Skeletal muscle cell (primary cell): ENCODE results near the gene CDC42EP5.
"Not testable (repeated sequence)": the region's sequence is repeated elsewhere in the genome, so short reads cannot be mapped to it uniquely, and the experiment has no call there.

Experiments used
- DNase-seq: peaks from one replicate; pipeline ENCODE4 v3.0.0-alpha.2; 2010; ENCODE audit warnings: low read depth
- H3K4me3 ChIP-seq: 2 replicates; pipeline ENCODE4 v1.5.1; 2011; ENCODE audit warnings: low read depth, mild to moderate bottlenecking, control low read depth, low read length, moderate library complexity

Gene CDC42EP5, protein sequence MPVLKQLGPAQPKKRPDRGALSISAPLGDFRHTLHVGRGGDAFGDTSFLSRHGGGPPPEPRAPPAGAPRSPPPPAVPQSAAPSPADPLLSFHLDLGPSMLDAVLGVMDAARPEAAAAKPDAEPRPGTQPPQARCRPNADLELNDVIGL

DNA sequence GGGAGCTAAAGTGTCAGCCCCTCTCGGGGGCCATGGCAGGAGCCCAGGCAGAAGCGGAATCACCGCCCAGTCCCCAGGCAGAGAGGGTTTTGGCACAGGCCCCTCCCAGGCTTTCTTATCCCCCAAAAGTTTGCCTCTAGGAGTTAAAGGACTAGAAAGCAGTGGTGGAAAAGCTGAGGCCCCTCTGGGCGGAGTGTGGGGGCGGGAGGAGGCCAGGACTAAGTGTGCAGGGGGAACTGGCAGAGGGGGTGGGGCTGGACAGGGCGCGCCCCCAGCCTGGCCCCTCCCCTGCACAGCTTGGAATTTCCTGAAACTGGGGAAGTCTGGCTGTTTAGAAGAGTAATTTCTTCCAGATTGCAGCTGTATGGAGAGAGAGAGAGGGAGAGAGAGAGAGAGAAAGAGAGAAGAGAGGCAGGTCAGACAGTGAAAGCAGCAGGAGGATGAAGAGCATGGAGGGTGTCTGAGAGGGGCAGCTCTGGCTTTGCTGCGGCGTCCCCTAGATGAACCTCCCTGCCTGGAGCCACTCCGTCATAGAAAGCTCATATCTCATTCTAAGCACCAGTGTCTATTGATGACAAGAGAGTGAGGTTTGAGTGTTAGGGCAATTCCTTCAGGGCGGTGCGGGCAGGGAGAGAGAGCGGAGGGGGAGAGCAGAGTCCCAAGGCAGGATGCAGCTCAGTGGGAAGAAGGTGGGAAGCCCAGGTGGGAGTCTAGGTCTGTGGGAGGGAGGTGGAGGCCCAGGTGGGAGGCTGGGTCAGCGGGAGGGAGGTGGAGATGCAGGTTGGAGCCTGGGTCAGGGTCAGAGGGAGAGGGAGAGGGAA, at the start of gene CDC42EP5:
Gene CDC42EP5, minus strand, starts transcription at position 226 of the 821 bp plus-strand sequence. CDS start 7,749 bp downstream, outside the sequence.
- DNase-seq, result peak; percentile 55
- H3K4me3 ChIP-seq, result peak within 1 kb of the TSS; percentile 66

DNA sequence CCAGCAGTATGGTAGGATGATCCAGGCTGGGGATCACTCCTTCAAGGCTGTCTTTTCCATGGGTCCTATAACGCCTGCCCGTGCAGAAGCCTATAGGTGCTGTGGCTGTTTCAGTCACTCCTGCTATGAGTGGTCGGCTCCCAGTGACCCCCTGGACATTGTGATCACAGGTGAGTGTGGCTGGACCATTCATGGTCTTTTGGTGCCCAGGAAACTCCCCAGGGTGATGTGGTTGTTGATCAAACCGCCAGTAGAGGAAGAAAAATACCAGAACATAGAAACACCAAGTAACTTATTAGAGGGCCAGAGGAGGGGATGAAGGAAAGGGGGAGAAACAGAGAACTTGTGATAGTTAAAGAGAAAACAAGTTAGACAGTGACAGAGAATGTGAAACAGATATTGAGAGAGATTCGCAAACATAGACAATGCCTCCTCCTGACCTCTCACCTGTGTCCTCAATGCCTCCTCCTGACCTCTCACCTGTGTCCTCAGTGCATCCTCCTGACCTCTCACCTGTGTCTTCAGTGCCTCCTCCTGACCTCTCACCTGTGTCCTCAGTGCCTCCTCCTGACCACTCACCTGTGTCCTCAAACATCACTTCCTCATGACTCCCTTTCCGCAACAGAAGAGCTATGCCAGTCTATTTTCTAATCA, 48.9 kb upstream of the CDC42EP5 start:
- H3K4me3 ChIP-seq, result no peak overlapping the region
- DNase-seq, result no peak

DNA sequence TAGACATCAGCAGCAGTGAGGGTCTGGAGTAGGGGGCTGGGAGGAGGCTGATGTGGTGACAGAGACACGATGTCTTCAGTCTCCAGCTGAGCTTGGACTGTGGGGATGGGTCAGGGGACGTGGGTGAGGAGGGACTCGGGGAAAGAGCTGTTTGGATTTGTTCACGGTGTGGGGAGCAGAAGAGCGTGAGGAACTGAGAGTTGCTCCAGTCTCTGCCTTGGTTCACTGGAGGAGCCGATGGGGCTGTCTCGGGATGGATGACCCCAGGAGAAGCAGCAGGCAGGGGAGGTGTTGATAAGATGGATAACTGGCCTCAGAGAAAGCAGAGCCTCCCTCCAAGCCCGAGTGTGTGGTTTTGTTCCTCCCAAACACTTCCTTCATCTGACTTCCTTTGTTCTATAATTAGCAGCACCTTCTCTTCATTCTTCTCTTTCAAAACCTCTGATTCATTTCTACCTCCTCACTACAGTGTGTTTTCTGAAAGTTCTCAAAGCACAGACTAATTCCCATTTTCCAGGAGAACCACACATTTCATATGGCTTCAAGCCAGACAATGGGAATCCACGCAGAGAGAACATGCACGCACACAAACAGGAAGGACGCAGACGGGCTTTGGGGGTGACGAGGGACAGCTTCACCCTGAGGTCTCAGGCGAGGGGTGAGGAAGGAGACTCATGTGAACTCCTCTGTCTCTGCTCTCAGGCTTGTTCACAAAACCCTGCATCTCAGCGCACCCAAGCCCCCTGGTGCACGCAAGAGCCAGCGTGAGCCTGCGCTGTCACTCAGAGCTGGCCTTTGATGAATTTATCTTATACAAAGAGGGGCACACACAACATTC, 48.1 kb upstream of the CDC42EP5 start:
- no peak overlapping the region for H3K4me3 ChIP-seq
- no peak for DNase-seq

DNA sequence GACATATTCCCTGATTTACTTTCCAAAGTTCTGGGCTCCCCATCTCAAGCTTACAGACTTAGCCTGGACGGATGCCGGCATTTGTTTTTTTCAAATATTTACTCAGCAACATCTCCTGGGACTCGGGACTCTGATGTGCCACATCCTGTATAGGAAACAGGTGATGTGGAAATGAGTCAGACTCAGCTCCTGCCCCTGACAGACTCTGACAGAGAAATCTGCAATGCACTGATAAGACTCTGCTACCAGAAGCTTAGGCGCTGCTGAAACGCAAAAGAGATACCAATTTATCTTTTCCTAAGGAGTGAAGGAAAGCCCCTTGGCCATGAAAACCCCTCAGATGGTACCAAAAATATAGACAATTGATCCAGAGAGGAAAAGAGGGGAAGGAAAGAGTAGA, 45.7 kb upstream of the CDC42EP5 start:
- DNase-seq, result no peak

DNA sequence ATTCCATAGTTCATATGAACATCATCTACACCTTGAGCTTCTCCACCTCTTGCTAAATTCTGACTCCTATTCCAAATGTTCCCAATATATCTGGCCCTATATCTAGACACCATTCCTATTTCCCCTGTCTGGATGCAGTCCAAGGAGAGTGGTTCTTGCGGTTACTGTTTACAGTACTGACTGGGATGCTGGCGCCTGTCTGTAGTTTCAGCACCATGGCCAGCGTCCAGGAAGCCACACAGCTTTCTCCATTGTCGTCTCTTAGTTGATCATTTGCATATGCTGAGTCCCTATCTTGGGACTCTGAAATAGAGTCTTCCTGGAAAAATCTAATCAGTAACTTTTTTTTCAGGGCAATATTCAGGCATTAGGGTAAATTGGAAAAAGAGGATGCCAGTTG, 44.4 kb upstream of the CDC42EP5 start:
- H3K4me3 ChIP-seq, result no peak overlapping the region
- no peak for DNase-seq

More for the DNA sequence above, 45.7 kb upstream of the CDC42EP5 start:
- H3K4me3 ChIP-seq, result no peak overlapping the region

DNA sequence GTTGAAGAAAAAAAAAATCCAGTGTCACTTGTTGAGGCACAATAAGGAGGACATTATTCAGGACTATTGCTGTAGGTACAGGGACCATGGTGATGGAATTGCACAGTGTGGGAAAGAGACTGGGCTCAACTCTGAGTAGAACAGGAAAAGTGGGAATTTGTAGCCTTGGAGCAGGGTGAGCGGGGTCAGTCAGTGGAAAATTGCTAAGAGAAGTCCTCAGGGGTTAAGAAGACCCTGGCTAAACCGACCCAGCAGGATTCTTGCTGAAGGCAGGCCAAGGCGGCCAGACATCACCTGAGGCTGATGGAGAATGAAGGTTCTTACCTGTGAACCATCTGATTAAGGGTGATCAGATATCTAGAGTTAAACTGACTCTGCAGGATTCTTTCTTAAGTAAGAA, 42.1 kb upstream of the CDC42EP5 start:
- H3K4me3 ChIP-seq, result no peak overlapping the region
- DNase-seq, result no peak

DNA sequence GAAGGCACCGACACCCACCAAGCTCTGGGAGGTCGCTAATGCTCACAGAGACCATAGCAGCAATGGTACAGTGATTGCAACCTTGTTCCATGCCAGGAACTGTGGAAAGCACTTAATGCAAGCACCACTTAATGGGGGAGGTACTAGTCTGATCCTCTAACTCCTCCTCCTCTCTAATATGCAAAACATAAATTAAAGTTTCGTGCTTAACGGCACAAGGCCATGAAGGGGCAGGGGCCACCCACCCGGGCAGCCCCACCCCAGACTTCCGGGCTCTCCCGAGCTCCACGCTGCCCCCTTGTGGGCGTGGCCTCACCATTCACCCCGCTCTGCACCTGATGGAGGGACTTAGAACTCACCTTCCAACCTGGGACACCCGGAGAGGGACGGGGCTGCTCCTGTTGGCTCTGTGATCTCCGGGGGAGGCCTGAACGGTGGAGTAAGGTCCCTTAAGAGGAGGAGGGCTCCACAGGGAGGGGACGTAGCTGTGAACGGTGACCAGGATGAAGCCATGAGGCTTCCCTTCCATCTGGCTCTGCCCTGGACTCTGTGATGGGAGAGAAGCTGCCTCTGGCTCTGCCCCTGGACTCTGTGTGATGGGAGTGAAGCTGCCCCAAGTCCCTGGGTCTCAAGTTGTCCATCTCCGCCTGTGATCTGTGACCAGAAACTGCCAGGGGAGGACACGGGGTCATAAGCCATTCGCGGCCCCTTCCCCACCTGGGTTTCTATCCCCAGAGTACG, 36.3 kb upstream of the CDC42EP5 start:
- not testable (repeated sequence) for H3K4me3 ChIP-seq, DNase-seq

DNA sequence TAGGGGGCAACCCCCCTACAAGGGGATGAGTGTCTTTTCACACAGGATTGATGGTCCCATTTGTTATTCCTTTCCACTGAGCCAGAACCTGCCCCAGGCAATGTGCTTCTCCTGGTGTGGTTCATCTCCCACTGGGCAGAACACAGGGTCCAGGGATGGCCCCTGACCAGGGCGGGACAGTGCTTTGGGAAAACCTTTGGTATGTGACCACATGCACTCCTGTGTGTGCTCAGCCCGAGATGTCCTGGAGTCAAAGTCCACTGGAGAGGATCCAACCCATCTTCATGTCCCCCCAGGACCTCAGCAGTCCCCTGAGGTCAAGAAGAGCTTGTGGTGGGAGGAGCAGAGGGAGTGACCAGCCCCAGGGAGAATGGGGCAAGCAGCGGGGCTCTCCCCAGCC, 35.4 kb upstream of the CDC42EP5 start:
- H3K4me3 ChIP-seq, DNase-seq: not testable (repeated sequence)

DNA sequence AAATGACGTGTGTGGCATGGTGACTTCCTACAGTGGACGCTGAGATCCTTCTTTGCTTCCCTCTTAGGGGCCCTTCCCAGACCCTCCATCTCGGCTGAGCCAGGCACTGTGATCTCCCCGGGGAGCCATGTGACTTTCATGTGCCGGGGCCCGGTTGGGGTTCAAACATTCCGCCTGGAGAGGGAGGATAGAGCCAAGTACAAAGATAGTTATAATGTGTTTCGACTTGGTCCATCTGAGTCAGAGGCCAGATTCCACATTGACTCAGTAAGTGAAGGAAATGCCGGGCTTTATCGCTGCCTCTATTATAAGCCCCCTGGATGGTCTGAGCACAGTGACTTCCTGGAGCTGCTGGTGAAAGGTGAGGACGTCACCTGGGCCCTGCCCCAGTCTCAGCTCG, 34.7 kb upstream of the CDC42EP5 start:
- H3K4me3 ChIP-seq, result no peak overlapping the region
- no peak for DNase-seq

DNA sequence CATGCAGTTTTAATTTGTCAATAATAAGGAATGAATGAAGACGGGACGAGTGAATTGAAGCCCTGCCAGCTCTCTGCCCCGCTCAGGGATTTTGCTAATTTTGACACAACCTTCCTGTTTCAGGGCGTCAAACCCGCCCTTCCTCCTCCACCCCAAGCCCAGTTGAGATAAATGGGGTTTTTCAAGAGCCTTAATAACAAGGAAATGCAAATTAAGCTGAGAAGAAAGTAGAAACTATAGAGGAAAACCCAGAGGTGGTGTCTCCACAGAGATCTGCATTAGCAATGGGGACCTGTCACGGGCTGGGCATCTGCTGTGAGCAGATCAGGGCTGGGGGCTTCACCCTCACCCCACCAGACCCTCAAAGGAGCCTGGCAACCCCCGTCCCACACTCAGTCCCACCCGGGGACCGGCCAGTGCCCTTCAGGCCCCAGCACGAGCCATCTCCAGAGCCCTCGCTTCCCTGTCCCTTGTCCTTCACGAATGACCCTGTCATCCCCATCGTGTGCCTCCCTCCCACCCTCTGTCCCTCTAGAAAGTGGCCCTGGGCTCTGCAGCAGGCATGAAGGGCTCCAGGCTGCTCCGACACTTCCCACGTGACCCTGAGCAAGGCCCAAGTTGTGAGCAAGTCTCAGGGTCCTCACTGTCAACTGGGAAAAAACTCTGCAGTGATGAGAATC, 34.1 kb upstream of the CDC42EP5 start:
- not testable (repeated sequence) for DNase-seq, H3K4me3 ChIP-seq

DNA sequence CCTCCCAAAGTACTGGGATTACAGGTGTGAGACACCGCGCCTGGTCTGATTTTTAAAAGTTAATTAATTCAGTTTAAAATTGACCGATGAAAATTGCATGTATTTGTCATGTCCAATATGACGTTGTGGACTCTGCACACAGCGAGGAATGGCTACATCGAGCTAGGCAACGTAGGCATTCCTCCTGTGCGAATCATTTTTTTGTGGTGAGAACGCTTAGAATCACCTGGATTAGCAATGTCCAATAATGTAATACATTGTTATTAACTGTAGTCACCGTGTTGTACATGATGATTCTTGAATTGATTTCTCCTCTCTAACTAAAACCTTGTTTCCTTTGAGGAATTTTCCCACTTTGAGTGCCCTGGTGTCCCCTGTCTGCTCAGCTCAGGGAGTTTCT, 33.0 kb upstream of the CDC42EP5 start:
- no peak for DNase-seq
- H3K4me3 ChIP-seq, result no peak overlapping the region

DNA sequence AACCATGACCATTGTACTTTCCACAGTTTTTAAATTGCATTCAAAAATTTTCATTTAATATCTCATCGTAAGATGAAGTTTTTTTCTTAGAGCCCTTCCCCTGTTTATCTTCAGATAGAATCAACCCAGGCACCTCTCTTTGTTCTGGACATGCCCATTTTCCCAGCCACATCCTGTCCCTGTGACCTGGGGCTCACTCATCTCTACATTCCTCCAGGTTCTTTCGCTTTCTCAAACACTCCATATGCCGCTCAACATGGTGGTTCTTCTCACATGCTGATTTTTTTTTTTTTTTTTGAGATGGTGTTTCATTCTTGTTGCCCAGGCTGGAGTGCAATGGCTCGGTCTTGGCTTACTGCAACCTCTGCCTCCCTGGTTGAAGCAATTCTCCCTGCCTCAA, 32.4 kb upstream of the CDC42EP5 start:
- not testable (repeated sequence) for H3K4me3 ChIP-seq, DNase-seq

DNA sequence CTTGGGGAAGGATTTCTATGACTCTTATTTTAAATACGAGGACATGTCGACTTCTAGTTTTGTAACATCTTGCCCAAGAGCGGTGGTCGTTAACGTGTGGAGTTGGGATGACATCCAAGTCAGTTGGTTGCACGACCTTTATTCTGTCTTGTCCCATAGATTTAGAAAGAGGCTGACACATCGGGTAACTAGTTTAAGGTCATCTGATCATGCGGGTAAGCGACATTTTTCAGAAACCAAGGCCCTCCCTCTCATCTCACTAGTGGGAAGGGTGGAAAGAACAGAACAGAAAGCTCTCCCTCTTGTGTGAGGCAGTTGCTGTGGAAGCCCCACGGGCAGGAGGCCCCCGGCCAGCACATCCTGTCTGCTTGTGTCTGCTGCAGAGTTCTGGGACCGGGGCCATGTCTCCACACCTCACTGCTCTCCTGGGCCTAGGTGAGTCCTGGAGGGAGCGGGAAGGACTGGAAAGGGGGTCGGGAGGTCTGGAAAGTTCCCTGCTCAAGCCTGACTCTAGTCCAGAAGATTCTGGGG, 29.5 kb upstream of the CDC42EP5 start, which contains the start of gene LAIR2:
Gene LAIR2, plus strand, starts transcription at position 314 of the 531 bp plus-strand sequence. Its CDS starts 88 bp downstream, at position 402.
- no peak for DNase-seq
- no peak within 1 kb of the TSS for H3K4me3 ChIP-seq

DNA sequence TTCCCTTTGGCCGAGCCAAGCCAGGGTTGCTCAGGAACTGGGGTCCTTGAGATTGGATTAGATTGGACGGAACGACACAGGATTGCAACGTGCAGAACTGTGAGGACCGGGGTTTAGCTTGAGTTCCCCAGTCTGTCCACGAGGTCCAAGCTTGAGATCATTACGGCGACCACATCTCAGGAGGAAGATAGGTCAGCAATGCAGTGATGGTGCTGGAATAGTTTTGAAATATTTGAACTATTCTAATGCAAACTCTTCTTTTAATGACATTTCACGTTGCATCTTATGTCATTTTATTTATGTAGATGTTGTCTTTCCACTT, 25.3 kb upstream of the CDC42EP5 start:
- H3K4me3 ChIP-seq, DNase-seq: not testable (repeated sequence)

DNA sequence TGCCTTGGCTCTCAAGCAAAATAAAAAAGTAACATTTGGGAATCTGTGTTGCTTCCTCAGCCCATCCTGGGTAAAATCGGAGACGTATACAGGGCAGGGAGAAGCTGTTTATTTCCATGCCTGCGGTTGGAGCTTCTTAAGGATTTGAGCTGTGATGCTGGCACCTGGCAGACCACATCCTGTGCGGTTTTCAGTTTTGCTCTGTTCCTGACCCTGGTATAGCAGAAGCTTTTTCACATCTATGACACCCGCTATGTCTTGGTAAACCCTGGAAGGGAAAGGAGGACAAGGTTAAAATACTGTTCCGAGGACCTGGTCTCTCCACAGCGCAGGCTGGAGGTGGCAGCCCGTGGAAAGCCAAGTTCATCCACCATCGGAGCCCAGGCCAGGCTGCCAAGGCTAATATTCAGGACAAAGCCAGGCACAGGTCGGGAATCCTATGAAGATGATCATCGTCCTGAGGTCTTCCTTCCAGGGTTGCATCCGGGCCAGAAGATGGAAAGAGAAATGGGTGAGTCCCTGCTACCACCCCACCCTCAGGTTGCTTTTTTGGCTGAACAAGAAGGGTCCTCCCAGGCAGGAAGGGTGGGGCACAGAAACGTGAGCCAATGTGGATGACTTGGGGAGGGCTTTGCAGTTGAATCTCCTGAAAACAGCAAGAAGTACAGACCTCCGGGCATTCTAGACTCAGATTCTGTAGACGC, 24.8 kb upstream of the CDC42EP5 start:
- H3K4me3 ChIP-seq, DNase-seq: not testable (repeated sequence)

DNA sequence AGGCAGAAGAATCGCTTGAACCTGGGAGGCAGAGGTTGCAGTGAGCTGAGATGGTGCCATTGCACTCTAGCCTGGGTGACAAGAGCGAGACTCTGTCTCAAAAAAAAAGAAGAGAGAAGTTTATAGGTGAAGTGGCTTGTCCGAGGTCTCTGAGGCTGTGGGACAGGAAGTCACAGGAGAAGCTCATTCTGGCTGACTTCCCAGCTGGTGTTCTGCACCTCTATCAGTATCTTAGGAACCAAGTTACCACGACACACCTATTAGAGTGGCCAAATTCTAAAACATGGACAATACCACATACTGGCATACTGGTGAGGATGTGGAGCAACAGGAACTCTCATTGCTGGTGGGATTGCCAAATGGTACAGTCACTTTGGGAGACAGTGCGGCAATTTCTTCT, 22.2 kb upstream of the CDC42EP5 start:
- H3K4me3 ChIP-seq, DNase-seq: not testable (repeated sequence)

DNA sequence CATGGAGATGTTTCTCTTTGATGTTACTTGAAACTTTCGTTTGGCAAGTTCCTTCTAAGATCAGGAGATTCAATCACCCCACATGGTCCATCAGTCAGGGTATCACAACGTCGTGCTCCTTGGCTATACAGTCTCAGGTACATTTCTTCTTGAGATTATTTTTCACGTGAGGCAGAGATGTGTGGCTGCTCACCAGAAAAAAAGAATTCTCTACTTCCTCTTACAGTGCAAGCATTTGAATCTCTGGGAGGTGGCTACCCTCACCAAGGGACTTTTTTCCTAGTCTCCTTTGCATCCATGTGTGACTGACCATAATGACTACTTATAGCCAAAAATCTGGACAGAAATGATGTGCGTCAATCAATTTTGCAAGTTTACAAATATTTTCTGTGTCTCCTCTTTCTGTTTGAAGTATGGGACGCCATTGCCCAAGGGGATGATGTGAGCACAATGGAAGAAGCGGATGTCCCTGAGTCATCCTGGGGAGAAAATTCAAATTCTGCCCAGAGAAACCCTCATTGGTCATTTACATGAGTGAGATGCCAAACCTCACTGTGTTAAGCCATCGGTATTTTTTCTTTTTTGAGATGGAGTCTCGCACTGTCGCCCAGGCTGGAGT, 21.0 kb upstream of the CDC42EP5 start:
- DNase-seq, result no peak
- H3K4me3 ChIP-seq, result no peak overlapping the region
